HuH-7 (cell line): ENCODE measurements around the gene TGOLN2.

Experiments
- DNase-seq: peaks from one replicate; pipeline ENCODE4 v3.0.0; 2011; ENCODE audit warnings: low spot score

The TGOLN2 gene

DNA sequence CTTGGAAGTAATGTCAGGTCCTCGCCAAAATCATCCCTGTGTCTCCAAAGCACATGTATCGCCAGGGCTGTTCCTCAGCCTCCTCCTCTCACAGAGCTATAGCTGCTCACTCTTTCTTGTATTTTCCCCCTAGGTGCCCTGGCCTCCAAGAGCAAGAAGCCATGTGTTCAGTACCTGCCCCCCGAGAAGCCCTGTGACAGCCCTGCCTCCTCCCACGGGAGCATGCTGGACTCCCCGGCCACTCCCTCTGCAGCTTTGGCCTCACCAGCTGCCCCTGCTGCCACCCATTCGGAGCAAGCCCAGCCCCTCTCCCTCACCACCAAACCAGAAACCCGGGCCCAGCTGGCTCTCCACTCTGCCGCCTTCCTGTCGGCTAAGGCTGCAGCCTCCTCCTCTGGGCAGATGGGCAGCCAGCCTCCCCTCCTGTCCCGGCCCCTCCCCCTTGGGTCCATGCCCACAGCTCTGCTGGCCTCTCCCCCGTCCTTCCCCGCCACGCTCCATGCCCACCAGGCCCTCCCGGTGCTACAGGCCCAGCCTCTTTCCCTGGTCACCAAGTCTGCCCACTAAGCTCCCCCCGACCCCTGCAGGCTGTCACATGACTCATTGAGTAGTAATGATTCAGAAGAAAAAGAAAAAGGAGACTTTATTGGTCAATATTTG, 18.8 kb downstream of the TGOLN2 start:
- no peak for DNase-seq

DNA sequence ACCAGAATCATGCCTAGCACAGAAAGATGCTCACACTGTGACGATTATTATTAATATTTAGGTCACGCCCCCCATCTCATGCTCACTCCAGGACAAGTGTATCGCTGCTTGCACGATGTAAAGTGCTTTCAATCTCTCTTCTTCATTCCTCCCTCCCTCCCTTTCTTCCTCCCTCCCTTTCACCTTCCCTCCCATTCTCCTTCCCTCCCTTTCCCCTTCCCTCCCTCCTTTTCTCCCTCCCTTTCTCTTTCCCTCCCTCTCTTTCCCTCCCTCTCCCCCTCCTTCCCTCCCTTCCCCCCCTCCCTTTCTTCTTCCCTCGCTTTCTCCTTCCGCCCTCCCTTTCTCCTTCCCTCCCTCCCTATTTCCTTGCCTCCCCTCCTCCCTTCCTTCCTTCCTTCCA, 19.6 kb downstream of the TGOLN2 start:
- no peak for DNase-seq

DNA sequence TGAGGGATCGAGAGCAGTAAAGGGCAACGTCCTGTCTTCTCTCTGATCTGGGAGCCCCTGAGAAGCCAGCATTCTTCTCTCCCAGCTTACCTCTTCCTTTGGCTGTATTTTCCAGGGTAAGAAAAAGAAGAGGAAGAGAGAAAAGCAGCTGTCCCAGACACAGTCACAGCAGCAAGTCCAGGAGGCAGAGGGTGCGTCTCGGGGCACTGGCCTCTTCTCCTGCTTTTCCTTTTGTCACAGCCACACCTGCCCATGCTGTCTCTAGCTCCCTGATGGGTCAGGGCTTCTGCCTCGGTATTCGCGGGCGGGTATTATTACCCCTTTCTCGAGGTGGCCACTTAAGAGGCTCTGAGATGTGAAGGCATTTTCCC, 20.3 kb downstream of the TGOLN2 start:
- no peak for DNase-seq

DNA sequence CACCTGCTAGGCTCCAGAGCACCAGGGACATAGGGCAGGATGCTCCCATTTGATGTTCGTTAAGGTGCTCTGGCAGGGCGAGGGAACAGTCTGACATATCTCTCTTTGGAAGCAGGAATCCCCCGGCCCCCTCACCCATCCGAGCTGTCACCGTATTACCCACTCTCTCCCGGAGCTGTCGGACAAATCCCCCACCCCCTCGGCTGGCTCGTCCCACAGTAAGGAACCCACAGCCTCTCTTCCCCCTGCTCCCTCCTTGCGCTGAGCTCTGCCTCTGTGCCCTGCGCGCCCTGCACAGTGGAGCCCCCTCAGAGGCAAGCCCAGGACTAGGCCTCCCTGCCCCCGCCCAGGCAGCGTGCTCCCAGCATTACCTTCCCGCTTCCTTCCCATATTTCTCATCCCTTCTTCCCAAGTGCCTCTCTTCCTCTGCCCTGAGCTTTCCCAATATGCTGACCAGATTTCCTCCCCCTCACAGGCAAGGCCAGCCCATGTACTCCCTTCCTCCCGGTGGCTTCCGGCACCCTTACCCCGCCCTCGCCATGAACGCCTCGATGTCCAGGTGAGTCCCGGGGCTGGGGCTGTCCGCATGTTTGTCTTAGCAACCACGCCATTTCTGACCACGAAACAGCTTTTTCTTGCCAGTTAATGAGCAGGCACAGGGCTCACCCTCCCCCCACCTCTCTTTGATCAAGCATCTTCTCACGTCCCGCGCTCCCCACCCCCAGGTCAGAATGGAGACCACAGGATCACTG, 23.8 kb downstream of the TGOLN2 start:
- no peak for DNase-seq

- no peak for DNase-seq
These were observed 25.7 kb downstream of the TGOLN2 start for GRCh38 chr2:85302121-85302520.

- DNase-seq, result no peak
These were observed 36.3 kb downstream of the TGOLN2 start for GRCh38 chr2:85291425-85292023.

DNA sequence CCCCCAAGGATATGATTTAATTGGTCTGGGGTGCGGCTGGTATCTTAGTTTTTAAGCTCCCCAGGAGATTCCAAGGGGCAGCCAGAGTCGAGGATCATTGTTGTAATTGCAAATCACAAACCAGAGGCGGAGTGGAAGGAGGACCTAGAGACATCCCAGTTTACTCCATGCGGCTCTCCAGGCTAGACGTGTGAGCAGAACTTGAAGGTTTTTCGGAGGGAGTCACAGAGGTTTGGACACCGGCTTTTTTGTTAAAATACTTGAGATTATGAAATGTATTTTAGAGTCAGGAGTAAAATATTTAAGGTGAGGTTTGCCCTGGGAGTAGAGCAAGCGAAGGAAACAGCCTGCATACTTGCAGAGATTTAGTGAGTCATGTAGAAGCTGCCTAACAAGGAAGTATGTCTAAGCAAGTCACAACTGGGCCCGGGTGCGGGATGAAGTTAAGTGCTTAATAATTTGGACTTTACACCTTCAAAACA, 39.5 kb downstream of the TGOLN2 start:
- no peak for DNase-seq

- DNase-seq, result no peak
These were observed 40.1 kb downstream of the TGOLN2 start for GRCh38 chr2:85287721-85288120.

GRCh38 chr2:85286918-85287317, 40.9 kb downstream of the TGOLN2 start:
- DNase-seq, result no peak

GRCh38 chr2:85283641-85284040, 44.1 kb downstream of the TGOLN2 start:
- no peak for DNase-seq

- no peak for DNase-seq
These were observed 44.9 kb downstream of the TGOLN2 start for GRCh38 chr2:85282914-85283313.

DNA sequence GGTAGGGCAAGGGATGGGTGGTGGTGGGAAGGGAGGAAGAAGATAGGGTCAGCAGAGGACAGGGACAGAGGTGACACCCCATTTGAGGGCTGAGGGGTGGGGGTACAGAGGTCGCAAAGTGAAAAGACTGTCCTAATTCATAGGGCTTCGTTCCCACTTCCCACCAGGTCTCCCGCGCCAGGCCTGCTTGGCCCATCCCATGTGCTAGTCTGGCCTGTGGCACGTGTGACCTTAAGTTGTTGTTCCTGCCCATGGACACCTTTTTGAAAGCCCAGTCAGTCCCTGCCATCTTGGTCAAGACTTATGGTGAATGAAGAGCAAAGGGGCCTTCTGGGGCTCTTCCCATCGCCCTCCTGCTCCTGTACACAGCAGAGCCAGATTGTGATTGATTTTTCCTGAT, 46.2 kb downstream of the TGOLN2 start:
- no peak for DNase-seq

DNA sequence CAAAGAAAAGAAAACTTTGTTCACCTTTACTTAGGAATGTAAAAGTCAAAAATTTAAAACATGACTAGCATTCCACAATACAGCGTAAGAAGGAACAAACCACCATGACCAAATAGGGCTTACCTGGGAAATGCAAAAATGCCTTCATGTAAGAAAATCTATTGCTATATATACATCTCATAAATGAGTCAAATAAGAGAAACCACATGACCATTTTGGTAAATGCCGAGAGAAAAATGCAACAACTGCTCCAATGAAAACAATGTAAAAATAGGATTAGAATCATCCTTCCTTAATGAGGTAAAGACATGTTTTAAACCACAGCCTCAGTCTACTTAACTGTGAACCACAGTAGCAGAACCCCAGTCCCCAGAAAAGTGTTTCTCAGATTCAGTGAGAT, 49.4 kb downstream of the TGOLN2 start:
- DNase-seq, result no peak

GRCh38 chr2:85277416-85278158, 50.2 kb downstream of the TGOLN2 start:
- no peak for DNase-seq

DNA sequence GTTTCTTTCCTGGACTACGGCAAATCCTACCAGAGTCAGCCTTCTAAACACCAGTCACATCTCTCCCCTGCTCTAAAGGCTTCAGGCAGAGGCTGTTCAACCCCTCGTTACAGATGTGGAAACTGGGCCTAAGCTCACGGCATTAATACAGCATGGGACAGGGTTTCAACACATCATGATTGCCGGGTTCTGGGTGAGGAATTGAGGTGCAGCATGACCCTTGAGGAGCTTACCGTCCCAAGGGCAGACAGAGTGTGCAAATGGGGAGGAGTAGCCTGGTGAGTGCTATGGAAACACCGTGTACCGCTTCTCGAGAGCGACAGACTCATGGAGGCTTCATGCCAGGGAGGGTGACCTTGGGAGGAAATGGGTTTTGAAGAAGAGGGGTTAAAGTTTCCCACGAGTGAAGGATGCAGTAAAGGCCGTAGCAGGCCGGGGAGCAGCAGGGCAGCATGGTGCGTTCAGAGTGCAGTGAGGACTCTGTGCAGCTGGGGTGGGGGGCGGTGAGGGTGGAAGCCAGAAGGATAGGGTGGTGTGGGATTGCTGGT, 51.1 kb downstream of the TGOLN2 start:
- DNase-seq, result no peak

DNA sequence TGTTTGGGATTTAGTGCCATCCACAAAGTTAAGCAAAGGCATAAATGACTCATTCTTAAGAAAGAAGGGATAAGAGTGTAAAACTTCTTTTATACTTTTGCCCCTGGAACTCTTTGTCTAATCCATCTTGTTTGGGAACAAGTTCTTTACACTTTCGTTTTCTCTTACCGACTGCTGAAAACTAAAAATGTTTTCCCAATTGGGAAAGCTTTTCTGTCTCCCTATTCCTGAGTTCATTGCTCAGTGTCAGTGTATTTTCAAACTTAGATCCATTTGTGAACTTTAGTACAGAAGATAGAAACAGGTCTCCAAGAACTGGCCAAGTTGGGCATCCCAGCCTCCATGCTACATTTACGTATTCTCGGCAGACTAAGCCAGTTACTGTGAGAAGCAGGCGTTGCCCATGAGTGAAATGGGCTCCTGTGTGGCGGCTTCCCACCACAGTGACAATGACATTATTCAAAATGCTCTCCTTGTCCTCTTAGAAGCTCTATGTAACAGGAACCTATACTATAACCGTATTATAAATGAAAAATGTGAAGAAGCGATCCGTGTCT, 51.7 kb downstream of the TGOLN2 start:
- DNase-seq, result no peak

- no peak for DNase-seq
These were observed 53.8 kb downstream of the TGOLN2 start for GRCh38 chr2:85273738-85274731.

DNA sequence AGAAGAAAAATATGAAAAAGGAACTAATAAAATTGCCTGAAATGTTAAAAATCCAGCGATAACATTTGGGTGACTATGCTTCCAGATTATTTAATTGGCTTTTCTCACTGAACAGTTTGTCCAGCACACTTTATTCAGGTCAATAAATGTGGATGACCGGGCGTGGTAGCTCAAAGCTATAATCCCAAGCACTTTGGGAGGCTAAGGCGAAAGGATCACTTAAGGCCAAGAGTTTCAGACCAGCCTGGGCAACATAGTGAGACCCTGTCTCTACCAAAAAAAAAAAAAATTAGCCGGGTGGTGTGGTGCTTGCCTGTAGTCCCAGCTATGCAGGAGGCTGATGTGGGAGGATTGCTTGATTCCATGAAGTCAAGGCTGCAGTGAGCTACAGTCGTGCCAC, 55.4 kb downstream of the TGOLN2 start:
- DNase-seq, result no peak

- DNase-seq, result no peak
These were observed 57.8 kb downstream of the TGOLN2 start for GRCh38 chr2:85269959-85270358.
